8988T (cell line): ENCODE results near the gene WDHD1.
"Not testable (repeated sequence)": the region's sequence is repeated elsewhere in the genome, so short reads cannot be mapped to it uniquely, and the experiment has no call there.

Source experiments
- DNase-seq: peaks from one replicate; pipeline ENCODE4 v3.0.0; 2011

The WDHD1 gene

GRCh38 chr14:55026793-55027561 lies at the start of gene WDHD1, which contains the start of gene SOCS4:
TSS of gene WDHD1 (minus strand) at chr14:55027099. CDS start at chr14:55026787, 312 bp downstream.
TSS of gene SOCS4 (plus strand) at chr14:55027236. CDS start at chr14:55043042, 15,806 bp downstream.
- DNase-seq, result peak; percentile 71

DNA sequence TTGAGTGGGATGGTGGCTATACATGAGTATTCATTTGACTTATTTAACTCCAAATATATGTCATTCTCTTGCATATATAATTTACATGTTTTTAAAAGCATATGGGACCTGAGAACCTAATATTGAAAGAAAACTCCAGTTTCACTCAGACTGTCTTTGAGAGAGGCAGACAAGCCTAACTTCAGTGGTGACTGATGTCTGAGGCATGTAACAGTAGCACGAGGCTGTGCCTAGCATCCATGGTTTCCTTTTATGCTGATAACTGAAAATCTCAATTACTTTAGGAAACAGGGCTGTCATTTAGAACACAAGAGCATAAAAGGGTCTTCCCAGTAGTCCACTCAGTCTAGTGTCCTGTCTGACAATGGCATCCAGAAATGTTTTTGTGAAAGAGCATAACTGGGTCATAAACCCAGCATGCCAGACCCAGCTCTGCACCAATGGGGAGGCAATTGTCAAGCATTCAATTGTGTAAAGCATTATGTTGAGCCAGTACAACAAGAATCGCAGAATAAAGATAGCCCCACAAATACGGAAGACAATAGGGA lies 48.8 kb upstream of the WDHD1 start:
- DNase-seq, result no peak

DNA sequence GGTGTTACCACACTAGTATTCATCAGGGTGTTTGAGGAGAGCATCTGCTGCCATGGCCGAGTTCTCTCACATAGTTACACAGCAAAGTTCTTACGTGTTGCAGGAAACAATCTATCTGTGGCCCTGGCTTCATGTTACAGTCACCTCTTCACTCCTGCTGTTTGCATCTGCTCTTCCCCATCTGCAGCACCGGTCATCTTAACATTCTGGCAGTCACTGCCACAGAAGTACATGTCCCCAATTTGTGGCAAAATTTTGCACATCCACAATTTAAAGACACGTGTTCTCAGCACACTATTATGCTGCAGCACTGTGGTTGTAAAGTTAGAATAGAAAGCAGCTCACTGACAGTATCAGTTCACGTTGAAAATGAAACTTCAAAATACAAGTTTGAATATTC lies 47.8 kb upstream of the WDHD1 start:
- DNase-seq, result no peak

DNA sequence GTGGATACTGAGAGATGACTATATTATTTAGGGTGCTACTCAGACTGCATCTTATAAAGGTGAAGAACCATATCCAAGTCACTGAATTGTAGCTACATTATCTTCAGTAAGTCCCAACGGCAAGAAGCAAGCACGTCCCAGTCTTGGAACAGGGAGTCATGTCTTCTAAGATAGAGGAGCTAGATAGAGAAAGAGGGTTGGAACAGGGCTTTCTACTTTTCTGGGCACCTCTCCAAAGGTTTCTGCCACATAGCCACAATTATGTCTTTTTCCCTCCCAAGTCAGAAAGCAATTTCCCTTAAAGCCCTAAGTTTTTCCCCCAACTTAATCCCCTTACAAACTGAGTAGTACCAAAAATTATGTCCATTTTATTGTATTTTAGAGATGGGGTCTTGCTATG lies 47.0 kb upstream of the WDHD1 start:
- DNase-seq, result no peak

GRCh38 chr14:55071870-55072640 lies 45.2 kb upstream of the WDHD1 start:
- DNase-seq, result no peak

DNA sequence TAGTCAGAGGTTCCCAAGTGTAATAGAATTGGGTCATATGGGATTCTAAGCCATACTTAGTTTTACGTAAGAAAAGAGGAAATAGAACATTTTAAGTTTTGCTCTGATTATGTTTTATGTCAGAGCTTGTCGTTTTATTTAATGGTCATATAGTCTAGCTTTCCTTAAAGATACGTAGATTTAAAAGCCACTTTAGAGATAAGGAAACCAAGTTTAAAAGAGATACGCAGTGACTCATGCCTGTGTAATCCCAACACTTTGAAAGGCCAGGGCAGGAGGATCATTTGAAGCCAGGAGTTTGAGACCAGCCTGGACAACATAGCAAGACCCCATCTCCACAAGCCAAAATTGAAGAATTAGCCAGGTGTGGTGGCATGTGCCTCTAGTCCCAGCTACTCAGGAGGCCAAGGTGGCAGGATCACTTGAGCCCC lies 44.1 kb upstream of the WDHD1 start:
- no peak for DNase-seq

GRCh38 chr14:55066223-55066622 lies 39.3 kb upstream of the WDHD1 start:
- no peak for DNase-seq

- no peak for DNase-seq
These were observed 38.5 kb upstream of the WDHD1 start for GRCh38 chr14:55065411-55065810.

- DNase-seq, result not testable (repeated sequence)
These were observed 38.0 kb upstream of the WDHD1 start for GRCh38 chr14:55064896-55065295.

DNA sequence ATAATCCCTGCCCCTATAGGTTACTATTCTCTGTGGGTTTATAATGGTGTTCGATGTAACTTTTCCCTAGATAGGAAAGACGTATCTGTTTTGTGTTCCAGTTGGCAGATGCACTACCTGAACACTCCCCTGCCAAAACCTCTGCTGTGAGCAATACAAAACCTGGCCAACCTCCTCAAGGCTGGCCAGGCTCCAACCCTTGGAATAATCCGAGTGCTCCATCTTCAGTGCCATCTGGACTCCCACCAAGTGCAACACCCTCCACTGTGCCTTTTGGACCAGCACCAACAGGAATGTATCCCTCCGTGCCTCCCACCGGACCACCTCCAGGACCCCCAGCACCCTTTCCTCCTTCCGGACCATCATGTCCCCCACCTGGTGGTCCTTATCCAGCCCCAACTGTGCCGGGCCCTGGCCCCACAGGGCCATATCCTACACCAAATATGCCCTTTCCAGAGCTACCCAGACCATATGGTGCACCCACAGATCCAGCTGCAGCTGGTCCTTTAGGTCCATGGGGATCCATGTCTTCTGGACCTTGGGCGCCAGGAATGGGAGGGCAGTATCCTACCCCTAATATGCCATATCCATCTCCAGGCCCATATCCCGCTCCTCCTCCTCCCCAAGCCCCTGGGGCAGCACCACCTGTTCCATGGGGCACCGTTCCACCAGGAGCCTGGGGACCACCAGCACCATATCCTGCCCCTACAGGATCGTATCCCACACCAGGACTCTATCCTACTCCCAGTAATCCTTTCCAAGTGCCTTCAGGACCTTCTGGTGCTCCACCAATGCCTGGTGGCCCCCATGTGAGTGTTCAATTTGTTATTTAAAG lies 35.8 kb upstream of the WDHD1 start:
- no peak for DNase-seq

DNA sequence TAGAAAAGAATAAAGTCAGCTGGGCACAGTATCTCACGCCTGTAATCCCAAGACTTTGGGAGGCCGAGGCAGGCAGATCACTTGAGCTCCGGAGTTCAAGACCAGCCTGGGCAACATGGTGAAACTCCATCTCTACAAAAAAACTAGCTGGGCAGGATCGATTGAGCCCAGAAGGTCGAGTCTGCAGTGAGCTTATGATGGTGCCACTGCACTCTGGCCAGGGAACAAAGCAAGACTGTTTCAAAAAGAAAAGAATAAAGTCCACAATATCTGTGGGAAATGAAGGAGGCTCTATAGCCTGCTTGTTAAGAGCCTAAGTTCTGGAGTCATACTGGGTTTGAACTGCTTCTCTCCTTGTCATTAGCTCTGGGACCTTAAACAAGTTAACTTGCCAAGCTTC lies 32.4 kb upstream of the WDHD1 start:
- DNase-seq, result no peak

- no peak for DNase-seq
These were observed 31.0 kb upstream of the WDHD1 start for GRCh38 chr14:55057919-55058318.

- DNase-seq, result no peak
These were observed 27.2 kb upstream of the WDHD1 start for GRCh38 chr14:55054098-55054497.

GRCh38 chr14:55053500-55053899 lies 26.6 kb upstream of the WDHD1 start:
- no peak for DNase-seq

- no peak for DNase-seq
These were observed 26.1 kb upstream of the WDHD1 start for GRCh38 chr14:55053018-55053417.

DNA sequence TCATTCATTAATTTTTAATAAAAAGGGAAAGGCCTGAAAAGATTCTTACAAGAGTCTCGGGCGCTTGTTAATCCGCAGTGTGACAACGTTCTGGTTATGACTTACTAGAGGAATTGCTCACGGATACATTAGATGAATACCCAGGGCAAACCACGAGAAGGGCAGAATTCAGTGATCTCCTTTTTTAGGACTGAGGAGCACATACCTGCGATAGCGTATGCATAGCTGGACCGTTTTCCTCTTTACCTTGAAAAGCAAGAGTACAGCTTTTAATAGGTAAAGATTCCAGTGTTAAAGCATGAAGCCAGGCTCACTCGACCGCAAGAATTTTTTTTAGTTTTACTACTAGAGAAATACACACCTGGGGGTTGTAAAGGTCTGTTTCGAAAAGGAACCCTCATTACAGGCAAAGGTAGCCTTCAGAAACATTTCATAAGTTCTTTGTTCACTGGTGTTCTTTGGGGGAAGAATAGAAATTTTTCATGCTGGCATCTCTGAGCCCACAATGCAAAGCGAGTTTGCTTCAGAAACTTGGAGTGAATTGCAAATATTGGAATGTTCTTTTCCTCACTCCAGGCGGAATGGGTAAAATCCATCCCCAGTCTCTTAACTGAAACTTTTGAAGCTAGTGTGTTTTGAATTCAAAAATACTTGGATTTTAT lies 25.5 kb upstream of the WDHD1 start:
- DNase-seq, result no peak

DNA sequence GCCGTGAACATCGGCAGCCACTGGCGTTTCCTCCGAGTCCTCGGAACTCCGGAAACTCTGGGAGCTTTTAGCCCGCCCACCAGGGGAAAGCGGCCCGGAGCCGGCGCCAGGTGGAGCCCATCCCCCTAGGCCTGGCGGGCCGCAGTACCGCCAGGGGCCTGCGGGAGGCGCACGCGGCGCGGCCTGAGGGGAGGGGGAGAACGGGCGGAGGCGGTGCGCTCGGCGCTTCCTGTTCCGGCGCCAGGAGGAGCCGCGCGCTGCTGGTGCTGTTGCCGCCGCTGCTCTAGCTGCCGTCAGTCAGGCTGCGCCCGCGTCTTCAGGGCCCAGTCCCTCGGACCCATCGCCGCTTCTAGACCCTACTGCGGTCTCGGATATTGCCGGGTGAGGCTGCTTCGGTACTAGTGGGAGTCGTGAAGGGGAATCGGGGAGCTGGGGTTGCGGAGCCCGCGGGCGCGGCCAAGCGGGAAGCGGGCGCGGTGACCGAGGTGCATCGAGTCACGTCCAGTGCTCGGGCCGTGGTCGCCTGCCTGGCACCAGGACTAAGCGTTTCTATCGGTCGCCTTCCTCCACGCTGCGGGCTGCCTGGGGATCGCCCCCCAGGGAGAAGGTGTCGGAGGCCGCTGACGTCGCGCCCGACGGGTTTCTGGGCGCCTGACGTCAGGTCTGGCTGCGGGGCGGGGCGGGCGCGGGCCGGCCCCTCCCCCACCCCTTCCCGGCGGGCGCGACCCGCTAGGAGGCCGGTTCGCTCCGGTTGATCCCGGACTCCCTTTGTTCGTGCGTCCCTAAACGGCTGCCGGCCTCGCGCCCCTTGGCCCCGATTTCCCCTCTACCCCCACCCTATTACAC lies 24.7 kb upstream of the WDHD1 start, which contains the start of gene MAPK1IP1L:
MAPK1IP1L (plus strand) TSS at position 225 of the 846 bp plus-strand sequence. CDS start 10,037 bp downstream, outside the sequence.
- peak; percentile 84 for DNase-seq

DNA sequence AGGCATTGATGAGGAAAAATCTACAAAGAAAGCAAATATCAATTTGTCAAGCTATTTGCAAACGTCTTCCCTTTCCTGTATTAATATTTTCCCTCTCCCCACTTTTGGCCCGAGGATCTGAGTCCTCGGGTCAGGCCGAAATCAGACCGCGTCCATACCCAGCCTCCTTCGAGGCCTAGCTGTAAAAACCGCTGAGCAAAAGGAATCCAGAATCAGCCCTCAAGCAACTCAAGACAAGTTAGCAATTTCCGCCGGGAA lies 24.2 kb upstream of the WDHD1 start:
- no peak for DNase-seq

GRCh38 chr14:55048900-55049436 lies 22.1 kb upstream of the WDHD1 start:
- DNase-seq, result no peak

DNA sequence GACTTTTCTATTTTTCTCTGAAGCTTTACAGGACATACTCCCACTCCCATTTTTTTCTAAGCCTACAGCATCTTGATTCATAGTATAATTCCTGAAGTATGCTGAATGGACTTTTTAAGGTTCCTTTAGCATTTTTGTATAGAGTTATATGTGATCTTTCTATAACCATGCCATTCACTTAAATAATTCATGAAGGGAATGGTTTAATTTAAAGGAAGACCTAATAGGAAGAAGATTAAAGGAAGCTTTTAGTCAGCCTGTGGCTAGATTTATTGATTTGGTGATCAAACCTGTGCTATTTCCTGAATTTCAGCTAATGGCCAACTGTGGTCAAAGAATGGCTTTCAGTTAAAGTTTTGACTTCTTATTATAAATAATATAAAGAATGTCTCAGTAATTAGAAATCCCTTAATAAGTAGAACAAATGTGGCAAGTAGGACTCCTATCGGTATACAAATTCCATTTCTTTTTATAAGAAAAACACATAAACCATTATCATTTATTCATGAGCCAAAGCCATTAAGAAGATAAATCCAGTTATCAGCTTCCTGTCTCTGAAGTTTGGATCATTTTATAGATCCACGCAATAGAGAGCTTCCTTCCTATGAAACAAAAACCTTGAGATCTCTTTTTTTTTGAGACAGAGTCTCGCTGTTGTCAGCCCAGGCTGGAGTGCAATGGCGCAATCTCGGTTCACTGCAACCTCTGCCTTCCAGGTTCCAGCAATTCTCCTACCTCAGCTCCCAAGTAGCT lies 20.6 kb upstream of the WDHD1 start:
- DNase-seq, result no peak
